Activated naive CD4-positive, alpha-beta T cell treated with anti-CD3 and anti-CD28 coated beads, Interleukin-2, amount 10 ng/mL, durations not matched to agents 7 days and 5 days (primary cell): ENCODE measurements around the gene IGSF3.
A peak's percentile ranks its signal among the peaks of the same experiment; 100 is the strongest.
"Not testable (repeated sequence)": the region's sequence is repeated elsewhere in the genome, so short reads cannot be mapped to it uniquely, and the experiment has no call there.

Experiments
- CTCF ChIA-PET: fragments of 350-600 bp; sonication (Branson Sonifier 250); formaldehyde crosslinking; loops from one replicate; lab custom pipeline; 2021; ENCODE audit warnings: antibody characterized with exemption; lab: Charles Lee
- DNase-seq: peaks from one replicate; pipeline ENCODE4 v3.0.0-alpha.2; 2020
- H3K27ac Mint-ChIP-seq: one replicate; pipeline ENCODE4 v1.8.0; 2021; ENCODE audit warnings: mild to moderate bottlenecking, moderate library complexity, mixed read lengths
- H3K27me3 Mint-ChIP-seq: one replicate; pipeline ENCODE4 v1.8.0; 2021; ENCODE audit warnings: mild to moderate bottlenecking, mixed read lengths
- H3K36me3 Mint-ChIP-seq: one replicate; pipeline ENCODE4 v1.8.0; 2021; ENCODE audit warnings: mixed read lengths
- H3K4me1 Mint-ChIP-seq: one replicate; pipeline ENCODE4 v1.8.0; 2021; ENCODE audit warnings: mixed read lengths
- H3K4me3 Mint-ChIP-seq: one replicate; pipeline ENCODE4 v1.8.0; 2021; ENCODE audit warnings: mild to moderate bottlenecking, moderate library complexity, mixed read lengths
- H3K9me3 Mint-ChIP-seq: one replicate; pipeline ENCODE4 v1.8.0; 2021; ENCODE audit warnings: mixed read lengths

The IGSF3 gene

GRCh38 chr1:116664978-116665371, 2.6 kb downstream of the IGSF3 start:
- CTCF ChIA-PET = no interaction called here
- Mint-ChIP-seq H3K36me3 (no peaks in the 10 kb centered on the region), H3K4me1 (peaks cover 16% of the 10 kb centered on the region), H3K9me3 (no peaks in the 10 kb centered on the region), H3K4me3 (no peak overlapping the region), H3K27me3 (peaks cover 77% of the 10 kb centered on the region), H3K27ac (no peak overlapping the region)
- no peak for DNase-seq

DNA sequence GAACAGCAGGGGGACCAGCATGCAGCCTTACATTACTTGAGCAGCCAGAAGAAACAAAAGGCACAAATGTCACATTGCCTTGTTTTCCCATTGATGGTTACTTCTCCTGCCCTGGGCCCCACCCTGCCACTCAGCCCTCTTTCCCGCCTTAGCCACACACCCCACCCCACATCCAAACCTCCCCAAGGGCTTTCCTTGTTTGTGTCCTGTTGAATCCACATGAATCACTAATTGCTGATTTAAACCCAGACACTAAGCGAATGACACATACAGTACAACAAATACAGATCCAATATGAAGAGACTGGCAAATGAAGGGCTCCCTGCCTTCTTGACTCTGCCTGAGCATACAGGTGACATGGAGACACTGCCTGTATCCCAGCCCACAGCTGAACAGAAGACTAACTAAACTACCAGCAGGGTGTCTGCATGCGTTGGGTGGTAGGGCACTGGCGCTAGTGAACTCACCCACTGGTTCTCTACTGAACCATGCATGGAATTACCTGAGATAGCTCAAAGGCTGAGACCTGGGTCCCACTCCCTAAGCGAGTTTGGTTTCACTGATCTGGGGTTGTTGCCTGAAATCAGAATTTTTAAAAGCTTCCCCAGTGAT, 3.1 kb downstream of the IGSF3 start:
- DNase-seq = no peak
- Mint-ChIP-seq H3K27ac (no peak overlapping the region), H3K9me3 (no peaks in the 10 kb centered on the region), H3K4me1 (peaks cover 16% of the 10 kb centered on the region), H3K27me3 (peaks cover 72% of the 10 kb centered on the region), H3K4me3 (no peak overlapping the region), H3K36me3 (no peaks in the 10 kb centered on the region)
- CTCF ChIA-PET = no interaction called here

DNA sequence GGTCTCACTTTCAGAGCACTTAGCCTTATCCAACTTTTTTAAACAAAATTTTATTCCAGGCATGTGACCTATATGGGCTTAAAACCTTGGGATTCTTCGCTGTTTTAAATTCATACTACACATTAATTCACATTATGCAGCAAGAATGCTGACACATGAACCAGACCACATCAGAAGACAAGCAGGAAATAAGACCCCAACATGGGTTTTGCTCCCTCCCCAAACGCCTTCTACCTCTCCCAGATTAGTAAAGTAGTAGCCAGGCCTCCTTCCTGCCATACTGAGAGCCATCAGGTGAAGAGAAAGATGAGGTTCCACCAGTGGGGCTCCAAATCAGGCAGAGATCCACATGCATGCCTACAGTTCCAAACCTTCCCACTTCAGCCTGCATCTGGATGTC, 3.7 kb downstream of the IGSF3 start:
- Mint-ChIP-seq H3K36me3 (no peaks in the 10 kb centered on the region), H3K4me3 (no peak overlapping the region), H3K9me3 (no peaks in the 10 kb centered on the region), H3K27ac (no peak overlapping the region), H3K4me1 (peaks cover 16% of the 10 kb centered on the region), H3K27me3 (peaks cover 68% of the 10 kb centered on the region)
- CTCF ChIA-PET = no interaction called here
- no peak for DNase-seq

DNA sequence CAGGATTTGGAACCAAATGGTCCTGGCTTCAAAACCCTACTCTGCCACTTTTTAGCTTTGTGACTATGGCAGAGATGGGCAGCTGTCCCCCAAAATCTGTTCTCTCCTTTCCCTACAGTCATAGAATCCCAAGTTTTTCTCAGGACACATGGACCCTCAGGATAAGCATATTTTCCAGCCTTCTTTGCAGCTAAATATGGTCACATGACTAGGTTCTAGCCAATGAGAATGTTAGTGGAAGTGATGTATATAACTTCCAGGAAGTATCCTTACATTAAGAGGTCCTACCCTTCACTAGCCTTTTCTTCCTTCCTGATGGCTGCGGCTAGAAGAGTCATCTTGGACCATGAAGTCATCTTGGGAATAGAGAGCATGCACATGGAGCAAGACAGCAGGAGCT, 5.9 kb downstream of the IGSF3 start:
- DNase-seq = no peak
- Mint-ChIP-seq H3K4me3 (no peak overlapping the region), H3K4me1 (peaks cover 12% of the 10 kb centered on the region), H3K36me3 (no peaks in the 10 kb centered on the region), H3K9me3 (no peaks in the 10 kb centered on the region), H3K27ac (no peak overlapping the region), H3K27me3 (peaks cover 46% of the 10 kb centered on the region)
- CTCF ChIA-PET = interaction anchor here (2.4 kb wide), 1 partner anchor 10 kb away, joined by 7 read pairs; no protein-coding TSS in a partner anchor

DNA sequence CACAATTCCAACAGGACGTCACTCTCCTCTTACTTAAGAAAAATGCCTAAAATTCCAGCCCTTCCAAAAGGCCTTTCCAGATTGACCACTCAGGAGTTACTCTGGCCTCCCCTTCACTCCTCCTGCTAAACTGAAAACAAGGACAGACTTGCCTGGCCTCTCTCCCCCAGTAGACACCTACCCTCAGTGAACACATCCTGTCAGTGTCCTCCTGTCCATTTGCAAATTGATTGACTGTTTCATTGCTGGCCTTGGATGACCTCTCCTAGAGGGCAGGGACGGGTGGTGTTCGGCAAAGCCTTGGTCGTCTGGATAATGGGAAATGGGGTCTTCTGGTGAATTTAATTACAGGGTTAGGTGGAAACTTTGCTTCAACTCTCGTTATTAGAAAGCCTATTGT, 8.9 kb downstream of the IGSF3 start:
- DNase-seq, H3K27ac Mint-ChIP-seq, H3K4me1 Mint-ChIP-seq, H3K4me3 Mint-ChIP-seq, H3K9me3 Mint-ChIP-seq, H3K36me3 Mint-ChIP-seq, CTCF ChIA-PET: not testable (repeated sequence)
- peaks cover 33% of the 10 kb centered on the region for H3K27me3 Mint-ChIP-seq

- H3K9me3 Mint-ChIP-seq, H3K4me3 Mint-ChIP-seq, H3K27ac Mint-ChIP-seq, CTCF ChIA-PET, H3K4me1 Mint-ChIP-seq, DNase-seq, H3K36me3 Mint-ChIP-seq: not testable (repeated sequence)
- H3K27me3 Mint-ChIP-seq = peaks cover 31% of the 10 kb centered on the region
These were observed 9.7 kb downstream of the IGSF3 start for GRCh38 chr1:116657836-116658235.

GRCh38 chr1:116654351-116654750, 13.2 kb downstream of the IGSF3 start:
- Mint-ChIP-seq H3K4me3 (no peak overlapping the region), H3K27me3 (peaks cover 34% of the 10 kb centered on the region), H3K27ac (no peak overlapping the region), H3K4me1 (no peaks in the 10 kb centered on the region), H3K9me3 (no peaks in the 10 kb centered on the region), H3K36me3 (no peaks in the 10 kb centered on the region)
- no peak for DNase-seq
- CTCF ChIA-PET = no interaction called here

GRCh38 chr1:116652598-116652997, 14.9 kb downstream of the IGSF3 start:
- H3K36me3 Mint-ChIP-seq, H3K9me3 Mint-ChIP-seq, DNase-seq, H3K27ac Mint-ChIP-seq, H3K4me3 Mint-ChIP-seq, H3K4me1 Mint-ChIP-seq, CTCF ChIA-PET: not testable (repeated sequence)
- H3K27me3 Mint-ChIP-seq = peaks cover 49% of the 10 kb centered on the region

DNA sequence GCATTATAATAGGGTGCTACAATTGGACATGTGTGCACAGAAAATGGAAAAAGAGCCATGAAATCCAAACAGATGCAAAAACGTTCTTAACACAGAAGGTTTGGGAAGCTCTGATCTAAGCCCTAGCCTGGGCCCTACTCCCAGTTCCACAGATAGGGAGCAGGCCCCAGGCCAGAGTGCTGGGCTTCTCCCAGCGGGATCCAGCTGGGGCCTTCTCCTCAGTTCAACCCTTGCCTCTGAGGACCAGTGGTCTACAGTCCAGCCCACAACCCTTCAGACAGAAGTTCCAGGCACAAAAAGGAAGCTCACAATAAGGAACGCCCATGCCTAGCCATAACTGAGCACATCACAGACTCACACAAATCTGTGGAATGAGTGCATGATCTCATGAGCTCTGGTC, 16.8 kb downstream of the IGSF3 start:
- H3K4me1 Mint-ChIP-seq, H3K4me3 Mint-ChIP-seq, DNase-seq, CTCF ChIA-PET, H3K9me3 Mint-ChIP-seq, H3K27ac Mint-ChIP-seq, H3K36me3 Mint-ChIP-seq: not testable (repeated sequence)
- peaks cover 59% of the 10 kb centered on the region for H3K27me3 Mint-ChIP-seq

DNA sequence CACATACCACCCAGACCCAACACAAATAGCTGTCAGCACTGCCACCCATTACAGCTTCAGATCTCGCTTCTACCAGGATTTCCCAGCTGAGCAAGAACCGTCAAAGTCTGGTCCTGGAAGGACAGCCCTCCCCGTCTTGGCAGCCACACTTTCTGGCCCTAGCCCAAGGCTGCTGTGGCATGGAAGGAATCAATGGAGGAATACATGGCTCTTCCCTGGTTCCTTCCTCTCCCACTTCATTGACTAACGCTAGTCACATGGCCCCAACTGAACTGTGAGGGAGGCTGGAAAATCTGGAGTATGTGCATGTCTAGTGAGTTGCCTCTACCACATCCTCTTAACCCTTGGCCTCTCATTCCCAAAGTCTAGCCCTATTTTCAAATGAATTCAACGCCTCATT, 18.5 kb downstream of the IGSF3 start:
- H3K9me3 Mint-ChIP-seq, H3K36me3 Mint-ChIP-seq, CTCF ChIA-PET: not testable (repeated sequence)

DNA sequence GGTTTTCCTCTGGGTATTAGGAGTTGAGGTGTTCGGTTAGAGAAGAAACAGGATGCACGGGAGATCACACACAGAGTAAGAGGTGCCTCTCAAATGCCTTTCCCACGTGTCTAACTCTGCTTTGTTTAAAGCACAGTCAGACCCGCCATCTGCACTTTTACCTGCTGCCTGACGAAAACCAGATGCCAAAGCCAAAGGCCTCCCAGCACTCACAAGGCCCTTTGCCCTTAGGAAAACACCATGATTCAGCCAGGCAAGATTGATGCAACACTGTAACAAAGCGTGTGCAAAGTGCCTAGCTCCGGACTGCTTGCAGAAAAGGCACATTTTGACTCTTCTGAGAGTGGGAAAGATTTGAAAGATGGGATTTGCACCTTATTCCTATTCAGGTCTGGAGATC, 19.2 kb downstream of the IGSF3 start:
- H3K4me1 Mint-ChIP-seq, H3K27ac Mint-ChIP-seq, CTCF ChIA-PET, DNase-seq, H3K9me3 Mint-ChIP-seq, H3K4me3 Mint-ChIP-seq, H3K36me3 Mint-ChIP-seq: not testable (repeated sequence)
- peaks cover 55% of the 10 kb centered on the region for H3K27me3 Mint-ChIP-seq

More for the DNA sequence above, 18.5 kb downstream of the IGSF3 start:
- not testable (repeated sequence) for DNase-seq, H3K4me1 Mint-ChIP-seq, H3K4me3 Mint-ChIP-seq, H3K27ac Mint-ChIP-seq
- peaks cover 55% of the 10 kb centered on the region for H3K27me3 Mint-ChIP-seq

- H3K27ac Mint-ChIP-seq, H3K9me3 Mint-ChIP-seq, CTCF ChIA-PET, H3K4me3 Mint-ChIP-seq, H3K36me3 Mint-ChIP-seq, H3K4me1 Mint-ChIP-seq, DNase-seq: not testable (repeated sequence)
- peaks cover 55% of the 10 kb centered on the region for H3K27me3 Mint-ChIP-seq
These were observed 20.3 kb downstream of the IGSF3 start for GRCh38 chr1:116647186-116647585.

- DNase-seq = peak; percentile 27
- H3K36me3 Mint-ChIP-seq, H3K4me1 Mint-ChIP-seq, H3K27ac Mint-ChIP-seq, H3K4me3 Mint-ChIP-seq, H3K9me3 Mint-ChIP-seq, CTCF ChIA-PET: not testable (repeated sequence)
- peaks cover 57% of the 10 kb centered on the region for H3K27me3 Mint-ChIP-seq
These were observed 20.8 kb downstream of the IGSF3 start for GRCh38 chr1:116646673-116647170.

GRCh38 chr1:116645802-116646672, 21.5 kb downstream of the IGSF3 start:
- H3K9me3 Mint-ChIP-seq, H3K4me3 Mint-ChIP-seq, H3K36me3 Mint-ChIP-seq, CTCF ChIA-PET, H3K27ac Mint-ChIP-seq, H3K4me1 Mint-ChIP-seq, DNase-seq: not testable (repeated sequence)
- H3K27me3 Mint-ChIP-seq = peaks cover 60% of the 10 kb centered on the region

DNA sequence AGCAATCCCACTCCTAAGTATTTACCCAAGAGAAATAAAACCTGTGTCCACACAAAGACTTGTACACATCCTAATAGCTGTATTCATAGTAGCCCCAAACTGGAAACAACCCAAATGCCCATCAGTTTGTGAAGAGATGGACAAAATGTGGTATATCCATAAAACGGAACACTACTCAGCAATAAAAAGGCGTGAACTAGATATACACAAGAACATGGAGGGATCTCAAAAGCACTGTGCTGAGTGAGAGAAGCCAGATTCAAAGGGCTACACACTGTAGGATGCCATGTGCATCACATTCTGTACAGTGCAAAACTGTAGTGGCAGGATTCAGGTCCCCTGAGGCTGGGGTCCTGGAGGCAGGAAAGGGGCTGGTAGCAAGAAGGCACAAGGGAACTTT, 22.5 kb downstream of the IGSF3 start:
- not testable (repeated sequence) for H3K4me3 Mint-ChIP-seq, H3K27ac Mint-ChIP-seq

More for the DNA sequence above, 22.5 kb downstream of the IGSF3 start:
- H3K4me1 Mint-ChIP-seq, H3K9me3 Mint-ChIP-seq, CTCF ChIA-PET, DNase-seq, H3K36me3 Mint-ChIP-seq: not testable (repeated sequence)
- H3K27me3 Mint-ChIP-seq = peaks cover 55% of the 10 kb centered on the region
